Measurements from ENCODE around the gene KIF3A.

Gene KIF3A

DNA sequence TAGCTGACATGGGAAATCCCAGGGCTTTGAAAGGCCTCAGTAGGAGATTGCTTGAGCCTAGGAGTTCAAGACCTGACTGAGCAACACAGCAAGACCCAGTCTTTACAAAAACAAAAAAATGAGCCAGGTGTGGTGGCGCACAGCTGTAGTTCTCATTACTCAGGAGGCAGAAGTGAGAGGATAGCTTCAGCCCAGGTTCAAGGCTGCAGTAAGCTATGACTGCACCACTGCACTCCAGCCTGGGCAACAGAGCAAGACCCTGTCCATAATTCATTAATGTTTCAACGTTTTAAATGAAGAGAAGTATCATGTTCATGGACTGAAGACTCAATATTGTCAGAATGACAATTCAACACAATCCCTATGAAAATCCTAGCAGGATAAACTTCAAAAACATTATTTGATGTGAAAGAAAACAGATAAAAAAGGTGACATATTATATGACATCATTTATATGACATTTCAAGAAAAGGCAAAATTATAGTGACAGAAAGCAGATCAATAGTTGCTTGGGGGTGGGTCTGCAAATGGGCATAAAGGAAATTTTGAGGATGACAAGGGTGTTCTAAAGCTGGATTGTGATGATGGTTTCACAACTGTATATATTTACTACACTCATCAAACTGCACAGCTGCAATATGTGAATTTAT lies 3.7 kb downstream of the KIF3A start:
- no peak overlapping the region for H3K4me3 ChIP-seq (replicated peaks; ENCODE audit: low read depth, low read length)
- no peak for DNase-seq (ENCODE audit: extremely low read depth, low read depth)
- TF ChIP-seq, protein P1, sequence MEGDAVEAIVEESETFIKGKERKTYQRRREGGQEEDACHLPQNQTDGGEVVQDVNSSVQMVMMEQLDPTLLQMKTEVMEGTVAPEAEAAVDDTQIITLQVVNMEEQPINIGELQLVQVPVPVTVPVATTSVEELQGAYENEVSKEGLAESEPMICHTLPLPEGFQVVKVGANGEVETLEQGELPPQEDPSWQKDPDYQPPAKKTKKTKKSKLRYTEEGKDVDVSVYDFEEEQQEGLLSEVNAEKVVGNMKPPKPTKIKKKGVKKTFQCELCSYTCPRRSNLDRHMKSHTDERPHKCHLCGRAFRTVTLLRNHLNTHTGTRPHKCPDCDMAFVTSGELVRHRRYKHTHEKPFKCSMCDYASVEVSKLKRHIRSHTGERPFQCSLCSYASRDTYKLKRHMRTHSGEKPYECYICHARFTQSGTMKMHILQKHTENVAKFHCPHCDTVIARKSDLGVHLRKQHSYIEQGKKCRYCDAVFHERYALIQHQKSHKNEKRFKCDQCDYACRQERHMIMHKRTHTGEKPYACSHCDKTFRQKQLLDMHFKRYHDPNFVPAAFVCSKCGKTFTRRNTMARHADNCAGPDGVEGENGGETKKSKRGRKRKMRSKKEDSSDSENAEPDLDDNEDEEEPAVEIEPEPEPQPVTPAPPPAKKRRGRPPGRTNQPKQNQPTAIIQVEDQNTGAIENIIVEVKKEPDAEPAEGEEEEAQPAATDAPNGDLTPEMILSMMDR (IDR thresholded peaks at IDR 0.05; ENCODE audit: low read depth, low read length, missing control alignments) = no peak

DNA sequence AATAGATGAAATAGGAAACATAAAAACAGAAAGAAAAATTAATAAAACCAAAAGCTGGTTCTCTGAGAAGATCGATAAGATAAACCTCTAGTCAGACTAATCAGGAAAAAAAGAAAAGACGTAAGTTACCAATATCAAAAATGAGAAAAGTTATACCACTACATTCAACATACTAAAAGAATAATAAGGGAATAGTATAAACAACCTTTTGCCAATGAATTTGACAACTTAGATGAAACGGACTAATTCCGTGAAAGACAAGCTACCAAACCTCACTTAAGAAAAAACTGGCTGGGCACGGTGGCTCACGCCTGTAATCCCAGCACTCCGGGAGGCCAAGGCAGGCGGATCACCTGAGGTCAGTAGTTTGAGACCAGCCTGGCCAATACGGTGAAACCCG lies 7.5 kb downstream of the KIF3A start:
- TF ChIP-seq, protein P1 (IDR thresholded peaks at IDR 0.05; ENCODE audit: low read depth, low read length, missing control alignments) = no peak
- DNase-seq (ENCODE audit: extremely low read depth, low read depth) = no peak
- H3K4me3 ChIP-seq (replicated peaks; ENCODE audit: low read depth, low read length) = no peak overlapping the region

DNA sequence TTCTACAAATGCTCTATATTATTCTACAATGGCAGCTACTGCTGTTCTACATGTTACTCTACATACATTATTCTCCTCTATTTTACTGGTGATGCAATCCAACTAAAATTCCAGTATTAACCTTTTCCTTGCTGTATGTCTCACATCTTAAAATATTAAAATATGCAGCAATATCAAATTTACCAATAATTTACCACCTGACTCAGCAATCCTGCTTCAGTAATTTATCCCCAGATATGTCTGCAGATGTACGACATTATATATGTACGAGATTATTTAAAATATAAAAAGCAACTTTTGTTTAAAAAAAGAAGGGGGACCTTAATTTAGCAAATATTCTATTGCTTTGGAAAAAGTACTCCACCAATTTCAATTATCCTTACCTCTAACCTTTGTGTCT lies 11.6 kb downstream of the KIF3A start:
- TF ChIP-seq, protein P1 (IDR thresholded peaks at IDR 0.05; ENCODE audit: low read depth, low read length, missing control alignments) = no peak
- no peak overlapping the region for H3K4me3 ChIP-seq (replicated peaks; ENCODE audit: low read depth, low read length)
- DNase-seq (ENCODE audit: extremely low read depth, low read depth) = no peak

DNA sequence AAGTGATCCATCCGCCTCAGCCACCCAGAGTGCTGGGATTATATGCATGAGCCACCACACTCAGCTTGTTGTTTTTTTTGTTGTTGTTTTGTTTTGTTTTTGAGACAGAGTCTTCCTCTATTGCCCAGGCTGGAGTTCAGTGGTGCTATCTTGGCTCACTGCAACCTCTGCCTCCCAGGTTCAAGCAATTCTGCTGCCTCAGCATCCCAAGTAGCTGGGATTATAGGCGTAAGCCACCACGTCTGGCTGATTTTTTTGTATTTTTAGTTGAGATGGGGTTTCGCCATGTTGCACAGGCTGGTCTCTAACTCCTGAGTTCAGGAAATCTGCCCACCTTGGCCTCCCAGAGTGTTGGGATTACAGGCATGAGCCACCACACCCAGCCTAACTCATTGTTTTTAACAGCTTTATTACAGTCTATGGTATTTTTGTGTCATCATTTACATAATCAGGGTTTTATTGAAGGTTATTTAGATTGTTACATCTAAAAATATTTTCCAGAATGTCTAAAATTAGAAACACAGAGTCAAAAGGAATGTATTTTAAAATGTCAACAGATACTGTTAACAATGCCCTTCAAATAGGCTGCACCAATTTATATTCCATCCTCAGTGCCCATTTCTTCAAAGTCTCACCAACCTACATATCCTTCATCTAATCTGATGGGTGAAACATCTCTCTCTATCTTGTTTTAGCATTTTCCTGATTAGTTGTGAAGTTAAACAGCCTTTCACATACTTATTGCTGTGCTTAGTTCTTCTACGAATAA lies 18.6 kb downstream of the KIF3A start:
- TF ChIP-seq, protein P1 (IDR thresholded peaks at IDR 0.05; ENCODE audit: low read depth, low read length, missing control alignments) = no peak
- no peak overlapping the region for H3K4me3 ChIP-seq (replicated peaks; ENCODE audit: low read depth, low read length)
- no peak for DNase-seq (ENCODE audit: extremely low read depth, low read depth)

DNA sequence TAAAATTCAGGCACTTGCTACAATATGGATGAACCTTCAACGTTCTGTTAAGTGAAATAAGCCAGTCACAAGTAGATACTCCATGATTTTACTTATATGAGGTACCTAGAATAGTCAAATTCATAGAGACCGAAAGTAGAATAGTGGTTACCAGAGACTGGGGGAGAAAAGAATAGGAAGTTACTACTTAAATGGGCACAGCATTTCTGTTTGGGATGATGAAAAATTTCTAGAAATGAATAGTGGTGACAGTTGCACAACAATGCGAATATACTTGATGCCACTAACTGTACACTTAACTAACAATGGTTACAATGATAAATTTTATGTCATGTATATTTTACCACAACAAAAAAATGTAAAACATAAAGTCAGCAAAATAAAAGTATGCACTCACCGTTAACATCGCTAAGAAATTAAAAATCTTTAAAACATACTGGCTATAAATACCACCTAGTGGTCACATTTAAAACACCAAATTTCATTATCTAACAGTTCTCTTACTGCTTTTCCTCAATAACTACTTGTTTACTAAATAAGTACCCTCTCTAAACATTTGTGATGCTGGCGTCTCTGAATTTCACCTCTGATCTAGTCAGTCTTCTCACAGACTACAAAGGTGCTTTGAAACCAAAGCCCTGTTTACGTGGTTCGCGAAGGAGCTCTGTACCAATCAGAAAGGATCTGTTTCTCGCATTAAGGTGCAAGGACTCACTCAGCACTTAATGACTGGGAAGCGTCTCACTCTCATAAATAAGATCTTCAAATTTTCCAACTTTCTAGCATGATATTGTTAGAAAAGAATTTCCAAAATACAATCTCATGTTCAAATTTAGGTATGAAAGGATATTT lies 22.7 kb downstream of the KIF3A start:
- DNase-seq (ENCODE audit: extremely low read depth, low read depth) = no peak
- no peak overlapping the region for H3K4me3 ChIP-seq (replicated peaks; ENCODE audit: low read depth, low read length)
- TF ChIP-seq, protein P1 (IDR thresholded peaks at IDR 0.05; ENCODE audit: low read depth, low read length, missing control alignments) = peak; percentile 20

DNA sequence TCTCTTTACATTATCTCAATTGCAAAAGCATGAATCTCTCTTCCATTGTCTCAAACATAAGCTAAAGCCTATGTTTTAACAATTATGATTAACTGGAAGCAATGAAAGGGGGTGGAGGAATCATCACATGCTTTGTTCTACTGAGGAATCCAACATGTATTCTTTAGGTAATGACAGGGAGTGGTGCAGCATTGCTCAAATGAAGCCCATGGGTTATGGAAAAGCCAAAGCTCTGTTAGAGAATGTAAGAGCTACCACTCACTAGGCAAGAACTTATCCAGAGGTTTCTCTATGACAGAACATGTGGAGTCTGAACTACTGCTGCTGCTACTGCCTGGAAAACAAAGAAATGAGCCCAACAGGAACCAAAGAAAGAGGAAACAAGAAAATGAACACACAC lies 28.7 kb downstream of the KIF3A start:
- H3K4me3 ChIP-seq (replicated peaks; ENCODE audit: low read depth, low read length) = no peak overlapping the region
- TF ChIP-seq, protein P1 (IDR thresholded peaks at IDR 0.05; ENCODE audit: low read depth, low read length, missing control alignments) = no peak
- no peak for DNase-seq (ENCODE audit: extremely low read depth, low read depth)
